Duodenal mucosa (tissue), 2 donors: ENCODE data around the gene ERC1.
"Not testable (repeated sequence)": the region's sequence is repeated elsewhere in the genome, so short reads cannot be mapped to it uniquely, and the experiment has no call there.

ENCODE experiments used
- H3K27ac ChIP-seq: one replicate; pipeline ENCODE4 v1.7.0; 2013; ENCODE audit warnings: low read depth, low read length
- H3K27me3 ChIP-seq, 2 donors: one replicate each; pipeline ENCODE4 v1.7.0; 2013; ENCODE audit warnings: low read length in 2 of 2, control low read depth in 1 of 2; ENCODE audit not compliant: insufficient read depth in 2 of 2, control insufficient read depth in 1 of 2
- H3K36me3 ChIP-seq, 2 donors: one replicate each; pipeline ENCODE4 v1.7.0; 2013; ENCODE audit warnings: low read length in 2 of 2, control low read depth in 1 of 2; ENCODE audit not compliant: insufficient read depth in 2 of 2, control insufficient read depth in 1 of 2
- H3K4me1 ChIP-seq, 2 donors: one replicate each; pipeline ENCODE4 v1.7.0; 2013; ENCODE audit warnings: low read length in 2 of 2, control low read depth in 1 of 2; ENCODE audit not compliant: insufficient read depth in 2 of 2, control insufficient read depth in 1 of 2
- H3K4me3 ChIP-seq, 2 donors: one replicate each; pipeline ENCODE4 v1.7.0; 2013; ENCODE audit warnings: low read length in 2 of 2, low read depth in 1 of 2
- H3K9ac ChIP-seq, 2 donors: one replicate each; pipeline ENCODE4 v1.7.0; 2013; ENCODE audit warnings: low read length in 2 of 2, low read depth in 1 of 2
- H3K9me3 ChIP-seq, 2 donors: one replicate each; pipeline ENCODE4 v1.7.0; 2013; ENCODE audit warnings: low read length in 2 of 2, control low read depth in 1 of 2; ENCODE audit not compliant: control insufficient read depth in 1 of 2

Gene ERC1

DNA sequence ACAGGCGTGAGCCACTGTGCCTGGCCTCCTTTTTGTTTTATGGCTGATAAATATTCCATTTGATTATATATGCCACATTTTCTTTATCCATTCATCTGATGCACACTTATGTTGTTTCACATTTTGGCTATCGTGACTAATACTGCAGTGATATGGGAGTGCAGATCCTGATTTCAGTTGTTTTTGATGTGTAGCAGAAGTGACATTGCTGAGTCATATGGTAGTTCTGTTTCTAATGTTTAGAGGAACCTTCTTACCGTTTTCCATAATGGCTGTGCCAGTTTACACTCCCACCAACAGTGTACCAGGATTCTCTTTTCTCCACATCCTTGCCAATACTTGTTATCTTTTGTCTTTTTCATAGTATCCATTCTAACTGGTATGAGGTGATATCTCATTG lies 235.9 kb downstream of the ERC1 start:
- no peaks in the 10 kb centered on the region for H3K9me3 ChIP-seq
- H3K27ac ChIP-seq, result no peak overlapping the region
- no peak overlapping the region for H3K4me3 ChIP-seq
- no peaks in the 10 kb centered on the region for H3K36me3 ChIP-seq
- H3K27me3 ChIP-seq, result no peaks in the 10 kb centered on the region
- no peaks in the 10 kb centered on the region for H3K4me1 ChIP-seq
- no peak overlapping the region for H3K9ac ChIP-seq

- no peaks in the 10 kb centered on the region for H3K36me3 ChIP-seq
- H3K9me3 ChIP-seq, result no peaks in the 10 kb centered on the region
- H3K4me1 ChIP-seq, result no peaks in the 10 kb centered on the region
- H3K4me3 ChIP-seq, result no peak overlapping the region
- no peak overlapping the region for H3K9ac ChIP-seq
- H3K27me3 ChIP-seq, result no peaks in the 10 kb centered on the region
- H3K27ac ChIP-seq, result no peak overlapping the region
Observed at GRCh38 chr12:1234073-1234472, 243.1 kb downstream of the ERC1 start.

GRCh38 chr12:1246637-1247036 lies 255.6 kb downstream of the ERC1 start:
- no peaks in the 10 kb centered on the region for H3K9me3 ChIP-seq
- no peaks in the 10 kb centered on the region for H3K27me3 ChIP-seq
- H3K36me3 ChIP-seq, result no peaks in the 10 kb centered on the region
- H3K4me1 ChIP-seq, result no peaks in the 10 kb centered on the region
- no peak overlapping the region for H3K27ac ChIP-seq
- H3K4me3 ChIP-seq, result no peak overlapping the region
- no peak overlapping the region for H3K9ac ChIP-seq

DNA sequence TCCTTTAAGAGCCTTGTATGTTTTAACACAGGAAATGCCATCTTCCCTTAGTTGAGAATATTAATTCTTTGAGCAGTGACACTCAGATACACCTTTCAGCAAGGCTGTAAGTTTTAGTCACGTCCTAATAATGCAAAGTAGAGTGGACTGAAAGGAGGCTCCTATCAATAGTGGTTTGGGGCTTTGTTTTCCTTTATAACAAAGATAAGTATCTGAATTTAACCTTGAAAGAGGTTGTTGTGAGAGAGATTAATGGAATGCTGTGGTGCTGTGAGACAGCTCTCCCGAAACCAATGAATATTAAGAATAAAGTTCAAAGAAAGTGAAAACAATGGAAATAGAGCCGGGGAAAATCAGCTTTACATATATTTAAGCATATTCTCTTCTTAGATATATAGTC lies 259.6 kb downstream of the ERC1 start:
- Histone ChIP-seq H3K9me3 (no peaks in the 10 kb centered on the region), H3K9ac (no peak overlapping the region), H3K4me3 (no peak overlapping the region), H3K27ac (no peak overlapping the region), H3K27me3 (no peaks in the 10 kb centered on the region), H3K4me1 (no peaks in the 10 kb centered on the region), H3K36me3 (no peaks in the 10 kb centered on the region)

- Histone ChIP-seq H3K9ac (no peak overlapping the region), H3K27ac (no peak overlapping the region), H3K9me3 (no peaks in the 10 kb centered on the region), H3K27me3 (no peaks in the 10 kb centered on the region), H3K4me1 (no peaks in the 10 kb centered on the region), H3K36me3 (no peaks in the 10 kb centered on the region), H3K4me3 (no peak overlapping the region)
Observed at GRCh38 chr12:1252758-1253157, 261.7 kb downstream of the ERC1 start.

- H3K4me3 ChIP-seq, H3K27me3 ChIP-seq, H3K36me3 ChIP-seq, H3K27ac ChIP-seq, H3K4me1 ChIP-seq, H3K9me3 ChIP-seq, H3K9ac ChIP-seq: not testable (repeated sequence)
Observed at GRCh38 chr12:1255125-1255524, 264.1 kb downstream of the ERC1 start.

DNA sequence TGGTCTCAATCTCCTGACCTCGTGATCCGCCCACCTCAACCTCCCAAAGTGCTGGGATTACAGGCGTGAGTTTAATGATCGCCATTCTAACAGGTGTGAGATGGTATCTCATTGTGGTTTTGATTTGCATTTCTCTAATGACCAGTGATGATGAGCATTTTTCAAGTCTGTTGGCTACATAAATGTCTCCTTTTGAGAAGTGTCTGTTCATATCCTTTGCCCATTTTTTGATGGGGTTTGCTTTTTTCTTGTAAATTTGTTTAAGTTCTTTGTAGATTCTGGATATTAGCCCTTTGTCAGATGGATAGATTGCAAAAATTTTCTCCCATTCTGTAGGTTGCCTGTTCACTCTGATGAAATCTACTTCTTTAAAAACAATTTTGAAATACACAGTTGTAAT lies 264.8 kb downstream of the ERC1 start:
- H3K4me1 ChIP-seq, H3K36me3 ChIP-seq, H3K9me3 ChIP-seq, H3K27ac ChIP-seq, H3K4me3 ChIP-seq, H3K27me3 ChIP-seq, H3K9ac ChIP-seq: not testable (repeated sequence)

GRCh38 chr12:1256285-1256684 lies 265.3 kb downstream of the ERC1 start:
- Histone ChIP-seq H3K36me3 (no peaks in the 10 kb centered on the region), H3K27me3 (no peaks in the 10 kb centered on the region), H3K27ac (no peak overlapping the region), H3K4me1 (no peaks in the 10 kb centered on the region), H3K9me3 (no peaks in the 10 kb centered on the region), H3K9ac (no peak overlapping the region), H3K4me3 (no peak overlapping the region)

GRCh38 chr12:1256991-1257390 lies 266.0 kb downstream of the ERC1 start:
- no peak overlapping the region for H3K27ac ChIP-seq
- H3K36me3 ChIP-seq, result no peaks in the 10 kb centered on the region
- H3K9ac ChIP-seq, result no peak overlapping the region
- H3K9me3 ChIP-seq, result no peaks in the 10 kb centered on the region
- no peak overlapping the region for H3K4me3 ChIP-seq
- H3K27me3 ChIP-seq, result no peaks in the 10 kb centered on the region
- no peaks in the 10 kb centered on the region for H3K4me1 ChIP-seq

- Histone ChIP-seq H3K27me3 (no peaks in the 10 kb centered on the region), H3K9me3 (no peaks in the 10 kb centered on the region), H3K4me3 (no peak overlapping the region), H3K9ac (no peak overlapping the region), H3K4me1 (no peaks in the 10 kb centered on the region), H3K36me3 (peaks cover 0 to 7% of the 10 kb centered on the region in 2 donors), H3K27ac (no peak overlapping the region)
Observed at GRCh38 chr12:1262011-1262410, 271.0 kb downstream of the ERC1 start.

- Histone ChIP-seq H3K27me3 (no peaks in the 10 kb centered on the region), H3K27ac (no peak overlapping the region), H3K9ac (no peak overlapping the region), H3K36me3 (peaks cover 0 to 7% of the 10 kb centered on the region in 2 donors), H3K4me3 (no peak overlapping the region), H3K9me3 (no peaks in the 10 kb centered on the region), H3K4me1 (no peaks in the 10 kb centered on the region)
Observed at GRCh38 chr12:1267243-1267642, 276.2 kb downstream of the ERC1 start.
